ENCODE results near the gene PLCH2. TPM values are rescaled to one million over a fixed set of nuclear protein-coding genes. Genes with fewer than 3 reads are reported as not detected.
A peak's percentile ranks its signal among the peaks of the same experiment; 100 is the strongest.

The PLCH2 gene
- total RNA-seq, 1 donor from 2014 or later, result 0.92 TPM

DNA sequence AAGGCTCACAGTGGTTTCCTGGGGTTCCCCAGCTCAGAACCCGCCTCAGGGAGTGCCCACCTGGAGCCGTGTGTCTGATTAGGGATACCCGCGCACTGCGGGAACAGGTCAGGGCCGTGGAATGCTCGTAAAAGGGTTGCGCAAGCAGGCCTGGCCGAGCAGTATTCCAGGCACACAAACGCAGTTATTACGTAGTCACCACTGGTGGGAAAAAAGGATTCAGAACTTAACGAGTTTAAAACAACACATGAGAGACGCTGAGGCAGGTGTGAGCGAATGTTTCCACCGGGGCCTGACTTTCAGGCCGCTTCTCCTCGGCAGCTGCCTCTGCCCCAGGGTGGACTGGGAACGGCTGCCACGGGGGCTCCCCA lies 18.2 kb downstream of the PLCH2 start:
- no peak overlapping the region for H3K4me3 ChIP-seq (ENCODE audit: low read depth, low read length)
- H3K36me3 ChIP-seq (ENCODE audit: control insufficient read depth, insufficient read depth, low read length), result no peaks in the 10 kb centered on the region
- TF ChIP-seq, protein P1, sequence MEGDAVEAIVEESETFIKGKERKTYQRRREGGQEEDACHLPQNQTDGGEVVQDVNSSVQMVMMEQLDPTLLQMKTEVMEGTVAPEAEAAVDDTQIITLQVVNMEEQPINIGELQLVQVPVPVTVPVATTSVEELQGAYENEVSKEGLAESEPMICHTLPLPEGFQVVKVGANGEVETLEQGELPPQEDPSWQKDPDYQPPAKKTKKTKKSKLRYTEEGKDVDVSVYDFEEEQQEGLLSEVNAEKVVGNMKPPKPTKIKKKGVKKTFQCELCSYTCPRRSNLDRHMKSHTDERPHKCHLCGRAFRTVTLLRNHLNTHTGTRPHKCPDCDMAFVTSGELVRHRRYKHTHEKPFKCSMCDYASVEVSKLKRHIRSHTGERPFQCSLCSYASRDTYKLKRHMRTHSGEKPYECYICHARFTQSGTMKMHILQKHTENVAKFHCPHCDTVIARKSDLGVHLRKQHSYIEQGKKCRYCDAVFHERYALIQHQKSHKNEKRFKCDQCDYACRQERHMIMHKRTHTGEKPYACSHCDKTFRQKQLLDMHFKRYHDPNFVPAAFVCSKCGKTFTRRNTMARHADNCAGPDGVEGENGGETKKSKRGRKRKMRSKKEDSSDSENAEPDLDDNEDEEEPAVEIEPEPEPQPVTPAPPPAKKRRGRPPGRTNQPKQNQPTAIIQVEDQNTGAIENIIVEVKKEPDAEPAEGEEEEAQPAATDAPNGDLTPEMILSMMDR (IDR thresholded peaks at IDR 0.05; ENCODE audit: insufficient read depth, low read length, poor library complexity, severe bottlenecking), result no peak
- peak; percentile 48 for DNase-seq (ENCODE audit: low read depth)
- peaks cover 24% of the 10 kb centered on the region for H3K27me3 ChIP-seq (ENCODE audit: control insufficient read depth, insufficient read depth, low read length)

DNA sequence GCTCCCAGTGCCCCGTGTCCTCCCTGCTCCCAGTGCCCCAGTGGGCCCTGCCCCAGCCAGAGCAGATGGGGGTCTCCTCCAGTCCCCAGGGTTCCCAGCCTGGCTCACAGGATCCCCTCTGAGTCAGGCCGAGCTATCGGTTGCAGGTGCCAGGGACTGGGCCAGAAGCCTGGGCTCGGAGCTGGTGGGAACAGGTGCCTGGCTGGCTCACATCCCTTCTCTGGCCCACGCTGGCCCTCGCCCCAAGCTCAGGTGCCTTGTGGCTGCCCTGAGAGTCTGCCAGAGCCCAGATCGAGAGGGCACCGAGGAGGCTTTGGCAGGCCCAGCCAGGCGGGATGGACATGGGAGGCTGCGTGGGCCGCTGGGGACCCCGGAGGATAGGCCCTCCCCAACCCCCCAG lies 18.9 kb downstream of the PLCH2 start:
- Histone ChIP-seq H3K4me3 (ENCODE audit: low read depth, low read length) (no peak overlapping the region), H3K27me3 (ENCODE audit: control insufficient read depth, insufficient read depth, low read length) (peaks cover 24% of the 10 kb centered on the region), H3K36me3 (ENCODE audit: control insufficient read depth, insufficient read depth, low read length) (no peaks in the 10 kb centered on the region)
- DNase-seq (ENCODE audit: low read depth), result no peak
- TF ChIP-seq, protein P1 (IDR thresholded peaks at IDR 0.05; ENCODE audit: insufficient read depth, low read length, poor library complexity, severe bottlenecking), result no peak

DNA sequence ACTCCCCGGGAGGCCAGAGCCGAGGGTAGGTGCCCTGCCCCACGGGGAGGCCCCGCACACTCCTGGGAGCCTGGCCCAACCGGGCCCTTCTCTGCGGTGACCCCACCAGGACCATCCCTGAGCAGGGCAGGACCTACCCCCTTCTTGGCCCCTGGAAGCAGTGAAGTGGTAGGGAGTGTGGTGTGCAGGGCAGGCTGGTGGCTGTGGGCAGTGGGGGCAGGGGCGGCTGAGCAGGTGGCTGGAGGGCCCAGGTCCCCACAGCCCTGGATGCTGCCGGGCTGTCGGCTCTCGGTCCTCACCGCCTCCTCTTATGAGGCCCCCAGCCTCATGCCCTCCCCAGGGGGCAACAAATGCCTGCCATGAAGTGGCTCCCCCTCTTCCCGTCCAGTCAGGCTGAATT lies 19.5 kb downstream of the PLCH2 start:
- H3K27me3 ChIP-seq (ENCODE audit: control insufficient read depth, insufficient read depth, low read length), result peaks cover 24% of the 10 kb centered on the region
- H3K36me3 ChIP-seq (ENCODE audit: control insufficient read depth, insufficient read depth, low read length), result no peaks in the 10 kb centered on the region
- H3K4me3 ChIP-seq (ENCODE audit: low read depth, low read length), result no peak overlapping the region
- DNase-seq (ENCODE audit: low read depth), result no peak
- TF ChIP-seq, protein P1 (IDR thresholded peaks at IDR 0.05; ENCODE audit: insufficient read depth, low read length, poor library complexity, severe bottlenecking), result no peak

DNA sequence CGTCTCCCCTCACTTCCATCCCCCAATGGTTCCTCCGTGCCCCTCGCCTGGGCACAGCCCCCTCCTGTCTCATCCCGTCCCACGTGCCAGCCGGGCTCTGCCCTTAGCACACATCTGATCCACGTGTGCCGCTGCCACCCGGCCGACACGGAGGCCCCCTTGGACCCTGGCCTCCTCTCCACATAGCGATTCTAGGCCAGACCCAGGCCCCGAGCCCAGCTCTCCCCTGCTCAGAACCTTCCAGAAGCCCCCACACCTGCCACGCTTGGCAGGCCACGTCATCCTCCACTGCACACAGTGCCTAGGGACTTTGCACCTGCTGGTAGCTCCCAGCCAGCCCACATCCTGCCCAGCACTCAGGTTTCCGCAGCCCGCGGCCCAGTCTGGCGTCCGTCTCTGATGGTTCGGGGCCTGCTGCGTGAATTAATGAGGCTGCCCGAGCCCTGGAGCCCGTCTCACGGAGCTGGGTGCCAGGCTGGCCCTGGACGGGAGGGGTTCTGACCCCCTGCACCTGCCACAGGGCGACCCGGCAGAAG lies 20.1 kb downstream of the PLCH2 start:
- DNase-seq (ENCODE audit: low read depth), result no peak
- peaks cover 28% of the 10 kb centered on the region for H3K27me3 ChIP-seq (ENCODE audit: control insufficient read depth, insufficient read depth, low read length)
- TF ChIP-seq, protein P1 (IDR thresholded peaks at IDR 0.05; ENCODE audit: insufficient read depth, low read length, poor library complexity, severe bottlenecking), result no peak
- H3K36me3 ChIP-seq (ENCODE audit: control insufficient read depth, insufficient read depth, low read length), result no peaks in the 10 kb centered on the region
- no peak overlapping the region for H3K4me3 ChIP-seq (ENCODE audit: low read depth, low read length)

DNA sequence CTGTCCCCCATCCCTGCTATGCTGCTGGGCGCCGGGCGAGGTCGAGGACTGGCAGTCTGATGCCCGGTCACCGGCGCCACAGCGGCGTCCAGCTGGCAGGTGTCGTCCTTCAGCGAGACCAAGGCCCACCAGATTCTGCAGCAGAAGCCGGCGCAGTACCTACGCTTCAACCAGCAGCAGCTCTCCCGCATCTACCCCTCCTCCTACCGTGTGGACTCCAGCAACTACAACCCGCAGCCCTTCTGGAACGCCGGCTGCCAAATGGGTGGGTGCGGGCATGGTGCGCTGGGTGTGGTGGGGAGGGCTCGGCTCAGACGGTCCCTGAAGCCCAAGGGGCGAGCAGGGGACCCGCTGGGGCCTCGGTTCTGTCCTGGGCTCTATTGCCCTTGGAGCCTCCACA lies 20.7 kb downstream of the PLCH2 start:
- TF ChIP-seq, protein P1 (IDR thresholded peaks at IDR 0.05; ENCODE audit: insufficient read depth, low read length, poor library complexity, severe bottlenecking), result no peak

DNA sequence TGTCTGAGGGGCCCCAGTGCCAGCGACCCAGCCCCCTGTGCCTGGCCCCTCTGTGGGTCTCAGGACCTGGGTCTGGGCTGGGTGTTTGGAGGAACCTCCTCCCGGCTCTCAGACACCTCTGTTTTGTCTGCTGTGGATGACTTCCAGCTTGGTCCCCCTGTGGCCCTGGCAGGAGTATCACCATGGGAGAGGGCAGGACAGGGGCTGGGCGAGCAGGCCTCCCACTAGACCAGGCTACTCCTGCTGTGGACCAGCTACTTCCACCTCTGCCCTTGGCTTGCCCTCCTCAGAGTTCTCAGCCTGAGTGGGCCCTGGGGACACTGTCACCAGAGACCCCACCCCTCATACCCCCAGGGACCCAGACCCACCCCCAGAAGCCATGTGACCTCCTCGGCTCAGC lies 21.8 kb downstream of the PLCH2 start:
- DNase-seq (ENCODE audit: low read depth), result no peak
- H3K4me3 ChIP-seq (ENCODE audit: low read depth, low read length), result no peak overlapping the region
- TF ChIP-seq, protein P1 (IDR thresholded peaks at IDR 0.05; ENCODE audit: insufficient read depth, low read length, poor library complexity, severe bottlenecking), result no peak

More for the DNA sequence above, 20.7 kb downstream of the PLCH2 start:
- no peak for DNase-seq (ENCODE audit: low read depth)
- Histone ChIP-seq H3K27me3 (ENCODE audit: control insufficient read depth, insufficient read depth, low read length) (peaks cover 31% of the 10 kb centered on the region), H3K36me3 (ENCODE audit: control insufficient read depth, insufficient read depth, low read length) (no peaks in the 10 kb centered on the region), H3K4me3 (ENCODE audit: low read depth, low read length) (no peak overlapping the region)

More for the DNA sequence above, 21.8 kb downstream of the PLCH2 start:
- Histone ChIP-seq H3K36me3 (ENCODE audit: control insufficient read depth, insufficient read depth, low read length) (no peaks in the 10 kb centered on the region), H3K27me3 (ENCODE audit: control insufficient read depth, insufficient read depth, low read length) (peaks cover 26% of the 10 kb centered on the region)

Measured in kidney epithelial cell (primary cell).